ENCODE data around the gene CCSER1.

DNA sequence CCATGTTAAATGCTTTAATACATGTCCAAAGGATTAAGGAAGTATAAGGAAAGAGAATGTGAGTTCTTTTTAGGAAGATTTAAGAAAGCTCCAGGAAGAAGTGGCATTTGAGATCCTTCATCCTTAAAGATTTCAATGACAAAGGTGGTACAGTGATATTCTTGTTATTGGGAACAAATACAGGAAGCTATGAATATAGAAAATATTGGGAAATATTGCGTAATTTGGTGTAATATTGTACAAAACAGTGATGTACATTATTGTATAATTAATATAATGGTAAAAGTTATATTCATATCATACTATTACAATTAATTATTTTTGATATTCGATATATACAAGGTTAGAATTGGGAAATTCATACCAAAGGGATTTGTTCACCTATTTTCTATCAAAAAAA lies 937.9 kb downstream of the CCSER1 start:
- TF ChIP-seq EP300 (IDR thresholded peaks at IDR 0.05), result no peak
- TF ChIP-seq, protein P1, sequence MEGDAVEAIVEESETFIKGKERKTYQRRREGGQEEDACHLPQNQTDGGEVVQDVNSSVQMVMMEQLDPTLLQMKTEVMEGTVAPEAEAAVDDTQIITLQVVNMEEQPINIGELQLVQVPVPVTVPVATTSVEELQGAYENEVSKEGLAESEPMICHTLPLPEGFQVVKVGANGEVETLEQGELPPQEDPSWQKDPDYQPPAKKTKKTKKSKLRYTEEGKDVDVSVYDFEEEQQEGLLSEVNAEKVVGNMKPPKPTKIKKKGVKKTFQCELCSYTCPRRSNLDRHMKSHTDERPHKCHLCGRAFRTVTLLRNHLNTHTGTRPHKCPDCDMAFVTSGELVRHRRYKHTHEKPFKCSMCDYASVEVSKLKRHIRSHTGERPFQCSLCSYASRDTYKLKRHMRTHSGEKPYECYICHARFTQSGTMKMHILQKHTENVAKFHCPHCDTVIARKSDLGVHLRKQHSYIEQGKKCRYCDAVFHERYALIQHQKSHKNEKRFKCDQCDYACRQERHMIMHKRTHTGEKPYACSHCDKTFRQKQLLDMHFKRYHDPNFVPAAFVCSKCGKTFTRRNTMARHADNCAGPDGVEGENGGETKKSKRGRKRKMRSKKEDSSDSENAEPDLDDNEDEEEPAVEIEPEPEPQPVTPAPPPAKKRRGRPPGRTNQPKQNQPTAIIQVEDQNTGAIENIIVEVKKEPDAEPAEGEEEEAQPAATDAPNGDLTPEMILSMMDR (IDR thresholded peaks at IDR 0.05), result no peak
- TF ChIP-seq POLR2A (IDR thresholded peaks at IDR 0.05), result no peak
- no peak for TF ChIP-seq POLR2AphosphoS5 (IDR thresholded peaks at IDR 0.05)

Measured in upper lobe of left lung (tissue), 4 donors.